Activated T-cell treated with anti-CD3 and anti-CD28 coated beads, Interleukin-2, amount 50 U/mL, for 4 hours (primary cell): Measurements from ENCODE around the gene RELL1. TPM values are rescaled to one million over a fixed set of nuclear protein-coding genes. Genes with fewer than 3 reads are reported as not detected.

Source experiments
- ATAC-seq, 2 donors: fragments of 200-7000 bp; cut with Tn5 transposase; one replicate each; pipeline ENCODE4 v1.10.0; 2021
- DNase-seq: peaks from one replicate; pipeline ENCODE4 v3.0.0-alpha.2; 2020
- H3K27me3 Mint-ChIP-seq: one replicate; pipeline ENCODE4 v1.8.0; 2021; ENCODE audit warnings: low read depth, mixed read lengths
- H3K36me3 Mint-ChIP-seq: one replicate; pipeline ENCODE4 v1.8.0; 2022; ENCODE audit warnings: mixed read lengths; ENCODE audit not compliant: insufficient read depth
- H3K4me1 Mint-ChIP-seq: one replicate; pipeline ENCODE4 v1.8.0; 2021; ENCODE audit warnings: low read depth, mixed read lengths
- H3K4me3 Mint-ChIP-seq: one replicate; pipeline ENCODE4 v1.8.0; 2021; ENCODE audit warnings: mild to moderate bottlenecking, moderate library complexity, mixed read lengths
- H3K9me3 Mint-ChIP-seq: one replicate; pipeline ENCODE4 v1.8.0; 2021; ENCODE audit warnings: mixed read lengths
- total RNA-seq, 3 donors: library from RNA; stranded (reverse); gene quantifications; one replicate each; pipeline ENCODE4 v1.2.1, GENCODE V29; 2021

RELL1 gene
- total RNA-seq, 3 donors from 2014 or later, result 7.7 to 9.0 (median 8.2) TPM

GRCh38 chr4:37715889-37716402 lies 29.8 kb upstream of the RELL1 start:
- ATAC-seq, result peak; percentile 67 to 84
- H3K36me3 Mint-ChIP-seq, result no peaks in the 10 kb centered on the region
- H3K4me3 Mint-ChIP-seq, result no peak overlapping the region
- peaks cover 3% of the 10 kb centered on the region for H3K27me3 Mint-ChIP-seq
- DNase-seq, result no peak
- H3K4me1 Mint-ChIP-seq, result no peaks in the 10 kb centered on the region
- no peaks in the 10 kb centered on the region for H3K9me3 Mint-ChIP-seq

DNA sequence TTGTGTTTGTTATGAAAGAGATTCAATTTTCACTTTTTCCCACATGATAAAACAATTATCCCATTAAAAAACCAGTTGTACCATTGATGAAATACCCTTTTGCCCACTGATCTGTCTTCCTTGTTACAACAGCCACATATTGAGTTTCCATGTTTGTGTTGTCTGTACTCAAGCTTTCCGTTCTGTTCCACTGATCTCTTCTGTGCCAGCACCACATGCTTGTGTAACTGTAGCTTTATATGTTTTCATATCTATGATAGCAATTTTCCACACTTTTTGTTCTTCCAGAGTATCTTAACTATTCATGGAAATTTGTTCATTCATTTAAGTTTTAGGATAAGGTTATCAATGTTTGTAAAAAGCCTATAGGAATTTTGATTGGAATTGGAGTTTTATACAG lies 24.3 kb upstream of the RELL1 start:
- Mint-ChIP-seq H3K4me1 (no peaks in the 10 kb centered on the region), H3K27me3 (peaks cover 7% of the 10 kb centered on the region), H3K9me3 (no peaks in the 10 kb centered on the region), H3K4me3 (no peak overlapping the region), H3K36me3 (no peaks in the 10 kb centered on the region)
- DNase-seq (no peak), ATAC-seq (no peak)

DNA sequence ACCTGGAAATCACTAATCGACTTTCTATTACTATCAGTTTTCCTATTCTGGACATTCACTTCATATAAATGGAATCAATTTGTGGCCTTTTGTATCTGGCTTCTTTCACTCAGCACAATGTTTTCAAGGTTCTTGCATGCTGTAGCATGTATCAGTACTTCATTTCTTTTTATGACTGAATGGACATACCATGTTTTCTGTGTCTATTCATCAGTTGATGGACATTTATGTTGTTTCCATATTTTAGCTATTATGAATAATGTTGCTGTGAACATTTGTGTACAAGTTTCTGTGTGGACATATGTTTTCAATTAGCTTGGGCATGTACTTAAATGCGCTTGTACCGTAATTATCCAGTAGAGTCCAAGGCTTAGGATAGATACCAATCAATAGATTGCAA lies 19.9 kb upstream of the RELL1 start:
- Mint-ChIP-seq H3K4me3 (no peak overlapping the region), H3K36me3 (no peaks in the 10 kb centered on the region), H3K4me1 (no peaks in the 10 kb centered on the region), H3K27me3 (peaks cover 4% of the 10 kb centered on the region), H3K9me3 (no peaks in the 10 kb centered on the region)
- DNase-seq (no peak), ATAC-seq (no peak)

GRCh38 chr4:37705571-37705970 lies 19.4 kb upstream of the RELL1 start:
- Mint-ChIP-seq H3K27me3 (peaks cover 4% of the 10 kb centered on the region), H3K9me3 (no peaks in the 10 kb centered on the region), H3K4me3 (no peak overlapping the region), H3K36me3 (no peaks in the 10 kb centered on the region), H3K4me1 (no peaks in the 10 kb centered on the region)
- DNase-seq (no peak), ATAC-seq (no peak)

DNA sequence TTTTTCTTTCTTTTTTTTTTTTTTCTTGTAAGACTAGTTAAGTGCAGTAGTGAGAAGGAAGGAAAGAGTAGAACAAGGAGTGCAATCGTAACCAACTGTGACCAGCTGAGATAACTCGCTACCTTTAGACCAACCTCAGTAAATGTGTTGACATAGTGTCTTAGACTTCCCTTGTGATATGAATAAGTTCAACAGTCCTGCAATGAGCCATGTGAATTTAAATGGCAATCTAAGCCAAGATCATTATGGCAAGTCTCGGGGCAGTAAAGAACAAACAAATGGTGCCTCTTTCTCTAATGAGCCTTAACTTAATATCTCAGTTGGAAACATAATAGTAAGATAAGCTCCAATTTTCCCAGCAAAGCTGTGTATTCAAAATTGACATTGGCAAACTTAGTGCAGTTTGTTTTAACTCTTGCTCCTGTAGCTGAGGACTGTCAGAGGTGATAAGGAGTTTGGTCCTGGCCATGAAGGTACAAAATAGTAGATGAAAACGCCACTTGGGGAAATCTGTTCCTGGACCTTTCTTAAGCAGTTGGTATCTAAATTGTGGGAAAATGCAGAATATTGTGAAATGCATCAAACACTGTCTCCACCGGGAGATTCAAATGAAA lies 13.8 kb upstream of the RELL1 start:
- Mint-ChIP-seq H3K4me3 (no peak overlapping the region), H3K27me3 (no peaks in the 10 kb centered on the region), H3K36me3 (no peaks in the 10 kb centered on the region), H3K4me1 (no peaks in the 10 kb centered on the region), H3K9me3 (no peaks in the 10 kb centered on the region)
- DNase-seq (no peak), ATAC-seq (no peak)

- Mint-ChIP-seq H3K4me3 (no peak overlapping the region), H3K27me3 (no peaks in the 10 kb centered on the region), H3K9me3 (peaks cover 2% of the 10 kb centered on the region), H3K36me3 (peaks cover under 1% of the 10 kb centered on the region), H3K4me1 (no peaks in the 10 kb centered on the region)
- DNase-seq, result no peak
- ATAC-seq, result no peak
These were observed 11.4 kb upstream of the RELL1 start for GRCh38 chr4:37697566-37697965.

GRCh38 chr4:37693450-37694190 lies 7.4 kb upstream of the RELL1 start:
- no peak for ATAC-seq
- Mint-ChIP-seq H3K36me3 (peaks cover 2% of the 10 kb centered on the region), H3K4me1 (no peaks in the 10 kb centered on the region), H3K27me3 (no peaks in the 10 kb centered on the region), H3K9me3 (peaks cover 4% of the 10 kb centered on the region), H3K4me3 (no peak overlapping the region)
- DNase-seq, result no peak

GRCh38 chr4:37693030-37693429 lies 6.9 kb upstream of the RELL1 start:
- no peak overlapping the region for H3K4me3 Mint-ChIP-seq
- H3K27me3 Mint-ChIP-seq, result no peaks in the 10 kb centered on the region
- H3K4me1 Mint-ChIP-seq, result no peaks in the 10 kb centered on the region
- peaks cover 4% of the 10 kb centered on the region for H3K9me3 Mint-ChIP-seq
- DNase-seq, result no peak
- peaks cover 2% of the 10 kb centered on the region for H3K36me3 Mint-ChIP-seq
- ATAC-seq, result no peak

GRCh38 chr4:37690976-37691375 lies 4.8 kb upstream of the RELL1 start:
- ATAC-seq (no peak), DNase-seq (no peak)
- peaks cover 4% of the 10 kb centered on the region for H3K4me1 Mint-ChIP-seq
- peaks cover 4% of the 10 kb centered on the region for H3K9me3 Mint-ChIP-seq
- H3K27me3 Mint-ChIP-seq, result no peaks in the 10 kb centered on the region
- no peak overlapping the region for H3K4me3 Mint-ChIP-seq
- H3K36me3 Mint-ChIP-seq, result peaks cover 2% of the 10 kb centered on the region

GRCh38 chr4:37689353-37690095 lies 3.3 kb upstream of the RELL1 start:
- ATAC-seq, result no peak
- Mint-ChIP-seq H3K9me3 (peaks cover 4% of the 10 kb centered on the region), H3K27me3 (no peaks in the 10 kb centered on the region), H3K4me3 (no peak overlapping the region), H3K4me1 (peaks cover 13% of the 10 kb centered on the region), H3K36me3 (peaks cover 2% of the 10 kb centered on the region)
- no peak for DNase-seq

DNA sequence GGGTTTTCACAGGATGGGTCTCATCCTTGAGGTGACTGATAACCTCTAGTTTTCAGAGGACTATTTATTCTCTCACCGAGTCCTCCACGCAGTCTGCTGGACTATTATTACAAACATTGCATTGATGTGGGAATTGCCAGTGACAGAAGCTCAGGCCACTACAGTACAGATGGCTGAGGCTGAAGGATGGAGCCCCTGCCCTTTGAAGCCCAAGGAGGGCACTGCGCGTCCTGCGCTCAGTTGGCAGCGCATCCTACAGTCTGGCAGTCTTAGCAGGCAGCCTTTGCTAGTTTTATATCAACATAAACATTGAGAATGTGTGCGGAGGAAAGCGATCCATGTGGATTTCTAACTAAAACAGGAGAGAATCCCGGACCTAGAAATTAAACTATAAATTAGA lies 1.5 kb upstream of the RELL1 start:
- ATAC-seq (no peak), DNase-seq (no peak)
- H3K4me1 Mint-ChIP-seq, result peaks cover 26% of the 10 kb centered on the region
- H3K36me3 Mint-ChIP-seq, result peaks cover 4% of the 10 kb centered on the region
- H3K9me3 Mint-ChIP-seq, result peaks cover 3% of the 10 kb centered on the region
- H3K27me3 Mint-ChIP-seq, result no peaks in the 10 kb centered on the region
- peak overlapping the region; percentile 89 for H3K4me3 Mint-ChIP-seq

GRCh38 chr4:37687194-37687562 lies 1.0 kb upstream of the RELL1 start:
- Mint-ChIP-seq H3K27me3 (no peaks in the 10 kb centered on the region), H3K4me1 (peaks cover 32% of the 10 kb centered on the region), H3K36me3 (peaks cover 2% of the 10 kb centered on the region), H3K4me3 (peak overlapping the region; percentile 89), H3K9me3 (no peaks in the 10 kb centered on the region)
- ATAC-seq (no peak), DNase-seq (no peak)

GRCh38 chr4:37685823-37686372 lies 278 bp downstream of the RELL1 start:
- DNase-seq (peak; percentile 33), ATAC-seq (peak; percentile 25 to 31)
- no peaks in the 10 kb centered on the region for H3K9me3 Mint-ChIP-seq
- peak overlapping the region; percentile 89 for H3K4me3 Mint-ChIP-seq
- peaks cover 35% of the 10 kb centered on the region for H3K4me1 Mint-ChIP-seq
- peaks cover 2% of the 10 kb centered on the region for H3K36me3 Mint-ChIP-seq
- no peaks in the 10 kb centered on the region for H3K27me3 Mint-ChIP-seq

- Mint-ChIP-seq H3K36me3 (peaks cover 2% of the 10 kb centered on the region), H3K9me3 (no peaks in the 10 kb centered on the region), H3K4me1 (peaks cover 37% of the 10 kb centered on the region), H3K27me3 (no peaks in the 10 kb centered on the region), H3K4me3 (peak overlapping the region; percentile 89)
- no peak for ATAC-seq
- peak; percentile 12 for DNase-seq
These were observed 884 bp downstream of the RELL1 start for GRCh38 chr4:37685161-37685822.
